IMR-90 (cell line): ENCODE data around the gene MEIS1. TPM values are rescaled to one million over a fixed set of nuclear protein-coding genes. Genes with fewer than 3 reads are reported as not detected.

Experiments
- ATAC-seq: fragments of 200-7000 bp; cut with Tn5 transposase; 2 replicates; pipeline ENCODE4 v1.9.1; 2020; ENCODE audit warnings: low read depth, mild to moderate bottlenecking, moderate library complexity
- BruUV-seq: library from RNA; stranded (reverse); fragments of 400-500 nt; replicated peaks from 2 replicates; lab custom pipeline; 2021; lab: Mats Ljungman, UMichigan
- CTCF ChIA-PET: fragments of 300-600 bp; formaldehyde crosslinking; extraction: SDS; loops from one replicate; lab custom pipeline; 2021; ENCODE audit warnings: antibody characterized with exemption; lab: Yijun Ruan, JAX
- POLR2A ChIA-PET: fragments of 300-600 bp; sonication (Branson Sonifier 250); formaldehyde crosslinking; loops from one replicate; lab custom pipeline; 2022; ENCODE audit warnings: antibody characterized with exemption; ENCODE audit not compliant: unreplicated experiment; lab: Charles Lee
- DNase-seq: peaks from one replicate; pipeline ENCODE4 v3.0.0; 2013
- H2AFZ ChIP-seq: replicated peaks from 2 replicates; pipeline ENCODE3; 2013; ENCODE audit warnings: low read length, mild to moderate bottlenecking; ENCODE audit not compliant: poor library complexity
- H2AK5ac ChIP-seq: 2 replicates; pipeline ENCODE4 v1.6.1; 2013; ENCODE audit warnings: low read depth, low read length, inconsistent platforms
- H2AK9ac ChIP-seq: replicated peaks from 2 replicates; pipeline ENCODE3; 2013; ENCODE audit warnings: mild to moderate bottlenecking, low read depth, low read length, moderate library complexity; ENCODE audit not compliant: poor library complexity
- H2BK120ac ChIP-seq: 2 replicates; pipeline ENCODE4 v1.6.1; 2013; ENCODE audit warnings: low read depth, low read length, inconsistent platforms
- H2BK15ac ChIP-seq: 3 replicates; pipeline ENCODE4 v1.6.1; 2013; ENCODE audit warnings: low read depth, low read length, inconsistent platforms
- H2BK20ac ChIP-seq: 2 replicates; pipeline ENCODE4 v1.6.1; 2013; ENCODE audit warnings: low read depth, mild to moderate bottlenecking, inconsistent platforms, low read length, moderate library complexity
- H2BK5ac ChIP-seq: 2 replicates; pipeline ENCODE4 v1.6.1; 2013; ENCODE audit warnings: mild to moderate bottlenecking, low read depth, low read length, inconsistent platforms; ENCODE audit not compliant: poor library complexity, severe bottlenecking
- H3K14ac ChIP-seq: replicated peaks from 2 replicates; pipeline ENCODE4 v1.6.1; 2013; ENCODE audit warnings: low read depth, low read length, inconsistent platforms
- H3K18ac ChIP-seq: 2 replicates; pipeline ENCODE4 v1.6.1; 2013; ENCODE audit warnings: low read depth, low read length, control low read depth
- H3K23ac ChIP-seq: 2 replicates; pipeline ENCODE4 v1.6.1; 2013; ENCODE audit warnings: low read depth, low read length, inconsistent platforms
- H3K27ac ChIP-seq: 2 replicates; pipeline ENCODE4 v1.5.1; 2013; ENCODE audit warnings: mild to moderate bottlenecking, control low read depth, low read length; ENCODE audit not compliant: insufficient read depth
- H3K27me3 ChIP-seq: 2 replicates; pipeline ENCODE4 v1.6.1; 2013; ENCODE audit warnings: low read length; ENCODE audit not compliant: control insufficient read depth, insufficient read depth
- H3K36me3 ChIP-seq: 2 replicates; pipeline ENCODE4 v1.6.1; 2013; ENCODE audit warnings: low read length, mixed read lengths; ENCODE audit not compliant: control insufficient read depth, insufficient read depth
- H3K4ac ChIP-seq: 2 replicates; pipeline ENCODE4 v1.6.1; 2013; ENCODE audit warnings: low read depth, low read length, inconsistent platforms
- H3K4me1 ChIP-seq: 2 replicates; pipeline ENCODE4 v1.6.1; 2013; ENCODE audit warnings: low read length, mixed read lengths; ENCODE audit not compliant: control insufficient read depth, insufficient read depth
- H3K4me2 ChIP-seq: 2 replicates; pipeline ENCODE4 v1.6.1; 2013; ENCODE audit warnings: low read depth, mild to moderate bottlenecking, control low read depth, low read length, moderate library complexity
- H3K4me3 ChIP-seq: 2 replicates; pipeline ENCODE4 v1.5.1; 2013; ENCODE audit warnings: low read depth, mild to moderate bottlenecking, control low read depth, low read length, moderate library complexity; ENCODE audit not compliant: insufficient read depth
- H3K56ac ChIP-seq: 2 replicates; pipeline ENCODE4 v1.6.1; 2013; ENCODE audit warnings: low read length, inconsistent platforms; ENCODE audit not compliant: insufficient read depth; ENCODE audit errors: extremely low read depth
- H3K79me1 ChIP-seq, 2 experiments: 2 replicates each; pipeline ENCODE4 v1.6.1; 2013; ENCODE audit warnings: low read length in 2 of 2, inconsistent platforms in 1 of 2, low read depth in 1 of 2
- H3K9ac ChIP-seq: 2 replicates; pipeline ENCODE4 v1.6.1; 2013; ENCODE audit warnings: low read depth, low read length, control low read depth
- H3K9me1 ChIP-seq: 2 replicates; pipeline ENCODE4 v1.6.1; 2013; ENCODE audit warnings: low read length, inconsistent platforms; ENCODE audit not compliant: insufficient read depth
- H3K9me3 ChIP-seq: 2 replicates; pipeline ENCODE4 v1.6.1; 2013; ENCODE audit warnings: low read length; ENCODE audit not compliant: control insufficient read depth, insufficient read depth
- H4K20me1 ChIP-seq: 2 replicates; pipeline ENCODE4 v1.6.1; 2013; ENCODE audit warnings: low read length, inconsistent platforms; ENCODE audit not compliant: insufficient read depth
- H4K5ac ChIP-seq: 2 replicates; pipeline ENCODE4 v1.6.1; 2013; ENCODE audit warnings: mild to moderate bottlenecking, low read depth, low read length, control low read depth
- H4K8ac ChIP-seq, 2 experiments: 2 replicates each; pipeline ENCODE4 v1.6.1; 2013; ENCODE audit warnings: low read depth in 2 of 2, low read length in 2 of 2, control low read depth in 1 of 2, inconsistent platforms in 1 of 2
- H4K91ac ChIP-seq: 2 replicates; pipeline ENCODE4 v1.6.1; 2013; ENCODE audit warnings: low read depth, low read length, inconsistent platforms; ENCODE audit not compliant: insufficient read depth
- BHLHE40 ChIP-seq: fragments of 150-350 bp; IDR thresholded peaks from 2 replicates; pipeline ENCODE4 v1.6.1; 2016; ENCODE audit warnings: mild to moderate bottlenecking, low read depth, low read length
- CEBPB ChIP-seq: IDR thresholded peaks from 2 replicates; pipeline ENCODE4 v1.6.1; 2012; ENCODE audit warnings: low read depth, low read length, improper control_type of control experiment
- CHD1 ChIP-seq: IDR thresholded peaks from 2 replicates; pipeline ENCODE4 v1.6.1; 2012; ENCODE audit warnings: low read depth, low read length, improper control_type of control experiment
- CTCF ChIP-seq: conservative IDR thresholded peaks from 2 replicates; pipeline ENCODE4 v1.5.1; 2012; ENCODE audit warnings: mild to moderate bottlenecking, low read depth, low read length, improper control_type of control experiment
- ELK1 ChIP-seq: fragments of 150-350 bp; IDR thresholded peaks from 2 replicates; pipeline ENCODE4 v1.6.1; 2016; ENCODE audit warnings: low read depth, mild to moderate bottlenecking, low read length, moderate library complexity, borderline replicate concordance
- FOS ChIP-seq: fragments of 150-350 bp; IDR thresholded peaks from 2 replicates; pipeline ENCODE4 v1.6.1; 2016; ENCODE audit warnings: low read depth, low read length
- MAFK ChIP-seq: IDR thresholded peaks from 2 replicates; pipeline ENCODE4 v1.6.1; 2012; ENCODE audit warnings: low read depth, low read length, improper control_type of control experiment
- MXI1 ChIP-seq: IDR thresholded peaks from 2 replicates; pipeline ENCODE4 v1.6.1; 2012; ENCODE audit warnings: low read depth, mild to moderate bottlenecking, low read length, moderate library complexity, borderline replicate concordance
- NFE2L2 ChIP-seq: fragments of 150-350 bp; IDR thresholded peaks from 2 replicates; pipeline ENCODE4 v1.6.1; 2016; ENCODE audit warnings: low read depth, mild to moderate bottlenecking, low read length
- POLR2A ChIP-seq: IDR thresholded peaks from 2 replicates; pipeline ENCODE4 v1.6.1; 2012; ENCODE audit warnings: mild to moderate bottlenecking, low read depth, low read length
- RAD21 ChIP-seq: IDR thresholded peaks from 2 replicates; pipeline ENCODE4 v1.6.1; 2012; ENCODE audit warnings: low read length, improper control_type of control experiment
- RFX5 ChIP-seq: IDR thresholded peaks from 2 replicates; pipeline ENCODE4 v1.8.0; 2012; ENCODE audit warnings: low read depth, mild to moderate bottlenecking, low read length, moderate library complexity
- SMC3 ChIP-seq: fragments of 150-350 bp; IDR thresholded peaks from 2 replicates; pipeline ENCODE4 v1.6.1; 2016; ENCODE audit warnings: low read depth, mild to moderate bottlenecking, antibody characterized with exemption, low read length, moderate library complexity
- WGBS, 2 experiments: methylation state at CpG; one replicate each; pipeline versions ENCODE4 v1.1.5 to v1.1.7; 2013; ENCODE audit warnings: missing lambda C conversion rate in 2 of 2; ENCODE audit not compliant: insufficient read length in 1 of 2; ENCODE audit errors: extremely low coverage in 2 of 2; 5-methylcytosine and 5-hydroxymethylcytosine counted together
- dilution Hi-C: fragments of 300-500 bp; cut with HindIII; formaldehyde crosslinking; loops from one replicate; pipeline ENCODE4 v1.14.3; 2018; ENCODE audit warnings: low sequenced_read_pairs; ENCODE audit not compliant: unreplicated experiment
- in situ Hi-C: fragments of 300-500 bp; cut with MboI; formaldehyde crosslinking; loops from 3 replicates; pipeline ENCODE4 v1.14.3; 2019; ENCODE audit warnings: low sequenced_read_pairs, inconsistent platforms, mixed read lengths
- intact Hi-C: fragments of 100-400 bp; cut with micrococcal nuclease; formaldehyde crosslinking; loops from 2 replicates; pipeline ENCODE4 v1.10.0; 2022
- polyA plus RNA-seq, 3 experiments: library from polyadenylated mRNA; depleted of rRNA; stranded (reverse); fragments of >200 nt; gene quantifications; 2 replicates each; pipeline ENCODE4 v1.2.3, GENCODE V29; 2012; ENCODE audit warnings: low replicate concordance in 1 of 3
- total RNA-seq: library from RNA; depleted of rRNA; stranded (reverse); fragments of >200 nt; gene quantifications from 2 replicates; pipeline ENCODE4 v1.2.3, GENCODE V29; 2012
- TF ChIP-seq, protein P1 (sequence below): fragments of 150-350 bp; IDR thresholded peaks from 2 replicates; pipeline ENCODE4 v1.6.1; 2017; ENCODE audit warnings: mild to moderate bottlenecking, antibody characterized with exemption, low read length, low read depth

MEIS1 gene
- total and polyA plus RNA-seq, 2 of the 4 experiments (the other 2 are of a cell fraction), result 54.4 to 157 TPM

DNA sequence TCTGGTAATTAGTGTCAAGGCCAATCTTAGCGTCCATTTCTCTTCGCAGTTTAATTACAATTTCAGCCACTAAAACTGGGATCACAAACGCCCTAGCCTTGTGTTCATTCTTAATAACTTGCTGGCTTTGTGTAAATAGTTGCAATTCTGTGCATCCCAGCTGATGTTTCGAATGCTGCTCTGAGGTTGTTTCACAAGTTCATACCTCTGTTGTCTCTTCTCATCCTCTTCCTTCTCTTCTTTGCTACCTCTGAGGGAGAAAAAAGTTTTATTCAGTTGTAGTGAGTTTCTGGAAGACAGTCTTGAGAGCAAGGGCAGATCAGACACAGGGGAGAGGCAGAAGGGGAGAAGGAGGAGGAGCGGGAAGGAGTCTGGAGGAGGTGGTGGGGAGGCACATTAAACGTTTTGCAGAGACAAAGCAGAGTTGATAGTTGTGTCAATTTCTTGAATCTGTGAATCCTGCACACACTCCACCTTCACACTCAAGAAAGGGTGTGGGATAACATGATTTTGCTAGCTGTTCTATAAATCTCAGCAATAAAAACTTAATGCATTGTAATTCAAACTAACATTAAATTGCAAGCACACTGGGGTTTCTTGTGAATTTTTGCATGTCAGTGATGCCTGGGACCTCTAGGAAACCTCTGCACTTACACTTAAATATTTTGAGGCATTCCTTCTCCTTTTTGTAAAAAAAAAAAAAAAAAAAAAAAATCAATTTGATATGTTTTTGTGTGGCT is 6.8 kb downstream of the MEIS1 start:
- ChIA-PET CTCF (interaction anchor here (1.0 kb wide), 1 partner anchor 1209 kb away, joined by 3 read pairs; no protein-coding TSS in a partner anchor), POLR2A (no interaction called here)
- peak overlapping the region; percentile 100 for H3K18ac ChIP-seq
- peak overlapping the region; percentile 93 for H4K91ac ChIP-seq
- peak overlapping the region; percentile 95 for H3K14ac ChIP-seq
- H3K27ac ChIP-seq, result peak overlapping the region; percentile 100
- peak overlapping the region; percentile 98 for H2BK5ac ChIP-seq
- peak overlapping the region; percentile 99 for H3K56ac ChIP-seq
- peaks cover 80% of the 10 kb centered on the region for H3K36me3 ChIP-seq
- WGBS, 2 experiments, result no CpG with 5 or more reads among the region's 6 CpGs
- no peaks in the 10 kb centered on the region for H3K9me3 ChIP-seq
- no TSS peak for BruUV-seq
- dilution Hi-C loops, result loop anchor here (25.0 kb wide), 1 partner anchor 771 kb away; no protein-coding TSS in a partner anchor
- no peaks in the 10 kb centered on the region for H3K27me3 ChIP-seq
- peak overlapping the region; percentile 94 for H4K5ac ChIP-seq
- H2BK120ac ChIP-seq, result peak overlapping the region; percentile 87
- in situ Hi-C loops, result loop anchor here (25.0 kb wide), 1 partner anchor 1596 kb away; no protein-coding TSS in a partner anchor
- TF ChIP-seq BHLHE40 (no peak), CTCF (no peak), RAD21 (no peak), CHD1 (no peak), RFX5 (no peak), NFE2L2 (no peak), CEBPB (no peak), FOS (no peak), SMC3 (no peak), POLR2A (no peak), MXI1 (no peak), MAFK (no peak), ELK1 (no peak)
- TF ChIP-seq, protein P1, sequence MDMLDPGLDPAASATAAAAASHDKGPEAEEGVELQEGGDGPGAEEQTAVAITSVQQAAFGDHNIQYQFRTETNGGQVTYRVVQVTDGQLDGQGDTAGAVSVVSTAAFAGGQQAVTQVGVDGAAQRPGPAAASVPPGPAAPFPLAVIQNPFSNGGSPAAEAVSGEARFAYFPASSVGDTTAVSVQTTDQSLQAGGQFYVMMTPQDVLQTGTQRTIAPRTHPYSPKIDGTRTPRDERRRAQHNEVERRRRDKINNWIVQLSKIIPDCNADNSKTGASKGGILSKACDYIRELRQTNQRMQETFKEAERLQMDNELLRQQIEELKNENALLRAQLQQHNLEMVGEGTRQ, result no peak
- H3K79me1 ChIP-seq, result no peaks in the 10 kb centered on the region
- H3K9ac ChIP-seq, result peak overlapping the region; percentile 100
- no peaks in the 10 kb centered on the region for H3K9me1 ChIP-seq
- no peak overlapping the region for H2AFZ ChIP-seq
- H4K8ac ChIP-seq, result peak overlapping the region; percentile 93 to 96
- H3K4me2 ChIP-seq, result peak overlapping the region; percentile 100
- intact Hi-C loops, result no loop called here
- peak overlapping the region; percentile 15 for H2BK20ac ChIP-seq
- peak overlapping the region; percentile 52; the same call in 1 of the 2 replicates for H2AK5ac ChIP-seq
- H3K4me1 ChIP-seq, result peaks cover 2% of the 10 kb centered on the region; the same call in 1 of the 2 replicates
- peak overlapping the region; percentile 99 for H3K4me3 ChIP-seq
- no peak for DNase-seq
- no peak for ATAC-seq
- H3K4ac ChIP-seq, result peak overlapping the region; percentile 93
- peak overlapping the region; percentile 68; the same call in 2 of the 3 replicates for H2BK15ac ChIP-seq
- H4K20me1 ChIP-seq, result 0 out of 2 replicates have a peak, but pooled peaks cover 1% of the 10 kb centered on the region
- H3K23ac ChIP-seq, result peak overlapping the region; percentile 99
- H2AK9ac ChIP-seq, result peak overlapping the region; percentile 46
